ENCODE results near the gene MRPS21.

The MRPS21 gene

GRCh38 chr1:150293433-150294253, at the start of gene MRPS21:
Gene MRPS21, plus strand, starts transcription at chr1:150293861. Its CDS starts 506 bp downstream, at chr1:150294367.
- peak; percentile 78 to 83 for DNase-seq (ENCODE audit: low read depth in 2 of 2)

- no peak for DNase-seq (ENCODE audit: low read depth in 2 of 2)
These were observed 43.7 kb upstream of the MRPS21 start for GRCh38 chr1:150249936-150250335.

- DNase-seq (ENCODE audit: low read depth in 2 of 2): no peak
These were observed 37.5 kb upstream of the MRPS21 start for GRCh38 chr1:150256198-150256553.

GRCh38 chr1:150256554-150257341, 36.9 kb upstream of the MRPS21 start:
- no peak for DNase-seq (ENCODE audit: low read depth in 2 of 2)

- DNase-seq (ENCODE audit: low read depth in 2 of 2): no peak
These were observed 35.8 kb upstream of the MRPS21 start, which contains the start of gene CA14 for GRCh38 chr1:150257624-150258585. Gene CA14, plus strand, starts transcription at chr1:150257774. Its CDS starts 355 bp downstream, at chr1:150258129.

- DNase-seq (ENCODE audit: low read depth in 2 of 2): no peak
These were observed 34.4 kb upstream of the MRPS21 start for GRCh38 chr1:150259217-150259616.

- DNase-seq (ENCODE audit: low read depth in 2 of 2): no peak
These were observed 33.6 kb upstream of the MRPS21 start for GRCh38 chr1:150259758-150260669.

- no peak for DNase-seq (ENCODE audit: low read depth in 2 of 2)
These were observed 32.3 kb upstream of the MRPS21 start for GRCh38 chr1:150261367-150261766.

GRCh38 chr1:150262388-150263320, 31.0 kb upstream of the MRPS21 start:
- DNase-seq (ENCODE audit: low read depth in 2 of 2): no peak

- no peak for DNase-seq (ENCODE audit: low read depth in 2 of 2)
These were observed 30.1 kb upstream of the MRPS21 start for GRCh38 chr1:150263549-150263948.

- DNase-seq (ENCODE audit: low read depth in 2 of 2): no peak
These were observed 25.8 kb upstream of the MRPS21 start for GRCh38 chr1:150267896-150268295.

GRCh38 chr1:150268340-150268704, 25.3 kb upstream of the MRPS21 start:
- DNase-seq (ENCODE audit: low read depth in 2 of 2): no peak

GRCh38 chr1:150268705-150269403, 24.8 kb upstream of the MRPS21 start, which contains the start of gene APH1A:
Gene APH1A, minus strand, starts transcription at chr1:150269016. Its CDS starts 206 bp downstream, at chr1:150268810.
- DNase-seq (ENCODE audit: low read depth in 2 of 2): peak; percentile 93 to 96

- DNase-seq (ENCODE audit: low read depth in 2 of 2): no peak
These were observed 24.2 kb upstream of the MRPS21 start for GRCh38 chr1:150269451-150269850.

- DNase-seq (ENCODE audit: low read depth in 2 of 2): no peak
These were observed 22.2 kb upstream of the MRPS21 start for GRCh38 chr1:150271291-150271959.

- DNase-seq (ENCODE audit: low read depth in 2 of 2): no peak
These were observed 20.4 kb upstream of the MRPS21 start for GRCh38 chr1:150273311-150273710.

- DNase-seq (ENCODE audit: low read depth in 2 of 2): no peak
These were observed 13.4 kb upstream of the MRPS21 start for GRCh38 chr1:150280138-150280707.

GRCh38 chr1:150281221-150281757, 12.4 kb upstream of the MRPS21 start:
- peak; percentile 23 to 47 for DNase-seq (ENCODE audit: low read depth in 2 of 2)
